ENCODE measurements around the gene ADGRD1. TPM values are rescaled to one million over a fixed set of nuclear protein-coding genes. Genes with fewer than 3 reads are reported as not detected.

The ADGRD1 gene
- total RNA-seq, 1 experiment from 2014 or later, result 0.77 TPM

DNA sequence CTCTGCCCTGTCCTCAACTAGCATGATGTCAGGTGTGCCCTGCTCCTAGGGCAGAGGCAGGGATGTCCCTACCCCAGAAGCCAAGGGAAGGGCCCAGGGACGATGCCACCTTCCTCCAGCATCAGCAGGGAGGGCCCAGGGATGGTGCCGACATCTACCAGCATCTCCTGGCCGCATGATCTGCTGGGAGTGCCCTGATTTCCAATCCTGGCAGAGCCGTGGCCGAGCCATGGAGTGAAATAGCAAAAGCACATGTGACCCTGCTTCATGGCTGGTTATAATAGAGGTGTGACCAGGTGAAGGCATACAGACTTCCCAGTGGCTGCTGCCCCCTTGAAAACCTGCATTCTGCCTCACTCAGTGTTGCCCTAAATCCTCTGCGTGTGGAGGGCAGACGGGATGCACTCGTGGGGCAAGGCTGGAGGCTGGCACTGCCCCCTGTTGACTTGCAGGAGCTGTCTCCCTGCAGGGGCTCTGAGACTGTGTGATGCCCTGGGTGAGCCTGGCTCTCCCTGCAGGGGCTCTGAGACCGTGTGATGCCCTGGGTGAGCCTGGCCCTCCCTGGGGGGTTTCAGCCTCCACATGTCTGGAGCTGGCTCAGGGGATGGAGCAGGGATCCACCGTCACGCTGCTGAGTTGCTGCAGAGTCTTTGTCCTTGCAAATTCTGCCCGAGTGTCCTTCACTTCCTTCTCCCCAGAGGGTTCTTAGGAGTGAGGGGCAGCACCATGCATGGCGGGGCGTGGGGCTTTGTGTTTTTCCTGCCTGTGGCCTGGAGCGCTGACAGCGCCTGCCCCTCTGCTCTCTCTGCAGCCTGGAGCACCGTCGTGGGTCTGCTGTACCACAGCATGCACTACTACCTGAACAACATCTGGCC, 51.7 kb downstream of the ADGRD1 start:
- no peaks in the 10 kb centered on the region for H3K4me1 Mint-ChIP-seq
- peaks cover 10% of the 10 kb centered on the region for H3K9me3 Mint-ChIP-seq
- H3K4me3 Mint-ChIP-seq, result no peak overlapping the region
- TF ChIP-seq FOXP1 (CRISPR knock-in tag; IDR thresholded peaks at IDR 0.05; ENCODE audit: borderline replicate concordance) (no peak), MXD4 (CRISPR knock-in tag; IDR thresholded peaks at IDR 0.05; ENCODE audit: borderline replicate concordance) (no peak), RELA (CRISPR knock-in tag; IDR thresholded peaks at IDR 0.05; ENCODE audit: borderline replicate concordance) (no peak), NR3C1 (CRISPR knock-in tag; conservative IDR thresholded peaks at IDR 0.05; ENCODE audit: low read depth) (no peak), NR2C2 (CRISPR knock-in tag; IDR thresholded peaks at IDR 0.05) (no peak), CBFB (CRISPR knock-in tag; IDR thresholded peaks at IDR 0.05; ENCODE audit: low read depth) (no peak), EMX1 (CRISPR knock-in tag; IDR thresholded peaks at IDR 0.05) (no peak), HMGA2 (CRISPR knock-in tag; IDR thresholded peaks at IDR 0.05) (no peak), NFYB (CRISPR knock-in tag; conservative IDR thresholded peaks at IDR 0.05; ENCODE audit: low read depth) (no peak), ZNF416 (CRISPR knock-in tag; IDR thresholded peaks at IDR 0.05) (no peak), MYBL2 (CRISPR knock-in tag; IDR thresholded peaks at IDR 0.05) (no peak), CREB1 (CRISPR knock-in tag; IDR thresholded peaks at IDR 0.05) (no peak), ZBTB21 (CRISPR knock-in tag; IDR thresholded peaks at IDR 0.05; ENCODE audit: borderline replicate concordance) (no peak), FOXK1 (CRISPR knock-in tag; IDR thresholded peaks at IDR 0.05) (no peak), ZNF423 (CRISPR knock-in tag; IDR thresholded peaks at IDR 0.05) (no peak)
- TF ChIP-seq, protein P1, sequence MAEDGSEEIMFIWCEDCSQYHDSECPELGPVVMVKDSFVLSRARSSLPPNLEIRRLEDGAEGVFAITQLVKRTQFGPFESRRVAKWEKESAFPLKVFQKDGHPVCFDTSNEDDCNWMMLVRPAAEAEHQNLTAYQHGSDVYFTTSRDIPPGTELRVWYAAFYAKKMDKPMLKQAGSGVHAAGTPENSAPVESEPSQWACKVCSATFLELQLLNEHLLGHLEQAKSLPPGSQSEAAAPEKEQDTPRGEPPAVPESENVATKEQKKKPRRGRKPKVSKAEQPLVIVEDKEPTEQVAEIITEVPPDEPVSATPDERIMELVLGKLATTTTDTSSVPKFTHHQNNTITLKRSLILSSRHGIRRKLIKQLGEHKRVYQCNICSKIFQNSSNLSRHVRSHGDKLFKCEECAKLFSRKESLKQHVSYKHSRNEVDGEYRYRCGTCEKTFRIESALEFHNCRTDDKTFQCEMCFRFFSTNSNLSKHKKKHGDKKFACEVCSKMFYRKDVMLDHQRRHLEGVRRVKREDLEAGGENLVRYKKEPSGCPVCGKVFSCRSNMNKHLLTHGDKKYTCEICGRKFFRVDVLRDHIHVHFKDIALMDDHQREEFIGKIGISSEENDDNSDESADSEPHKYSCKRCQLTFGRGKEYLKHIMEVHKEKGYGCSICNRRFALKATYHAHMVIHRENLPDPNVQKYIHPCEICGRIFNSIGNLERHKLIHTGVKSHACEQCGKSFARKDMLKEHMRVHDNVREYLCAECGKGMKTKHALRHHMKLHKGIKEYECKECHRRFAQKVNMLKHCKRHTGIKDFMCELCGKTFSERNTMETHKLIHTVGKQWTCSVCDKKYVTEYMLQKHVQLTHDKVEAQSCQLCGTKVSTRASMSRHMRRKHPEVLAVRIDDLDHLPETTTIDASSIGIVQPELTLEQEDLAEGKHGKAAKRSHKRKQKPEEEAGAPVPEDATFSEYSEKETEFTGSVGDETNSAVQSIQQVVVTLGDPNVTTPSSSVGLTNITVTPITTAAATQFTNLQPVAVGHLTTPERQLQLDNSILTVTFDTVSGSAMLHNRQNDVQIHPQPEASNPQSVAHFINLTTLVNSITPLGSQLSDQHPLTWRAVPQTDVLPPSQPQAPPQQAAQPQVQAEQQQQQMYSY (CRISPR knock-in tag; IDR thresholded peaks at IDR 0.05), result no peak
- TF ChIP-seq, protein P2, sequence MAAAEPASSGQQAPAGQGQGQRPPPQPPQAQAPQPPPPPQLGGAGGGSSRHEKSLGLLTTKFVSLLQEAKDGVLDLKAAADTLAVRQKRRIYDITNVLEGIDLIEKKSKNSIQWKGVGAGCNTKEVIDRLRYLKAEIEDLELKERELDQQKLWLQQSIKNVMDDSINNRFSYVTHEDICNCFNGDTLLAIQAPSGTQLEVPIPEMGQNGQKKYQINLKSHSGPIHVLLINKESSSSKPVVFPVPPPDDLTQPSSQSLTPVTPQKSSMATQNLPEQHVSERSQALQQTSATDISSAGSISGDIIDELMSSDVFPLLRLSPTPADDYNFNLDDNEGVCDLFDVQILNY (CRISPR knock-in tag; IDR thresholded peaks at IDR 0.05), result no peak
- TF ChIP-seq, protein P3, sequence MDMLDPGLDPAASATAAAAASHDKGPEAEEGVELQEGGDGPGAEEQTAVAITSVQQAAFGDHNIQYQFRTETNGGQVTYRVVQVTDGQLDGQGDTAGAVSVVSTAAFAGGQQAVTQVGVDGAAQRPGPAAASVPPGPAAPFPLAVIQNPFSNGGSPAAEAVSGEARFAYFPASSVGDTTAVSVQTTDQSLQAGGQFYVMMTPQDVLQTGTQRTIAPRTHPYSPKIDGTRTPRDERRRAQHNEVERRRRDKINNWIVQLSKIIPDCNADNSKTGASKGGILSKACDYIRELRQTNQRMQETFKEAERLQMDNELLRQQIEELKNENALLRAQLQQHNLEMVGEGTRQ (CRISPR knock-in tag; IDR thresholded peaks at IDR 0.05), result no peak
- TF ChIP-seq, protein P4, sequence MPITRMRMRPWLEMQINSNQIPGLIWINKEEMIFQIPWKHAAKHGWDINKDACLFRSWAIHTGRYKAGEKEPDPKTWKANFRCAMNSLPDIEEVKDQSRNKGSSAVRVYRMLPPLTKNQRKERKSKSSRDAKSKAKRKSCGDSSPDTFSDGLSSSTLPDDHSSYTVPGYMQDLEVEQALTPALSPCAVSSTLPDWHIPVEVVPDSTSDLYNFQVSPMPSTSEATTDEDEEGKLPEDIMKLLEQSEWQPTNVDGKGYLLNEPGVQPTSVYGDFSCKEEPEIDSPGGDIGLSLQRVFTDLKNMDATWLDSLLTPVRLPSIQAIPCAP (CRISPR knock-in tag; IDR thresholded peaks at IDR 0.05), result no peak
- no peaks in the 10 kb centered on the region for H3K27me3 Mint-ChIP-seq (ENCODE audit: low read depth)
- CTCF ChIA-PET, result no interaction called here
- H3K27ac Mint-ChIP-seq, result no peak overlapping the region
- ATAC-seq (no peak), DNase-seq (ENCODE audit: low spot score) (no peak)
- POLR2A ChIA-PET, result no interaction called here
- 0 out of 2 replicates have a peak, but pooled peaks cover 7% of the 10 kb centered on the region for H3K36me3 Mint-ChIP-seq

DNA sequence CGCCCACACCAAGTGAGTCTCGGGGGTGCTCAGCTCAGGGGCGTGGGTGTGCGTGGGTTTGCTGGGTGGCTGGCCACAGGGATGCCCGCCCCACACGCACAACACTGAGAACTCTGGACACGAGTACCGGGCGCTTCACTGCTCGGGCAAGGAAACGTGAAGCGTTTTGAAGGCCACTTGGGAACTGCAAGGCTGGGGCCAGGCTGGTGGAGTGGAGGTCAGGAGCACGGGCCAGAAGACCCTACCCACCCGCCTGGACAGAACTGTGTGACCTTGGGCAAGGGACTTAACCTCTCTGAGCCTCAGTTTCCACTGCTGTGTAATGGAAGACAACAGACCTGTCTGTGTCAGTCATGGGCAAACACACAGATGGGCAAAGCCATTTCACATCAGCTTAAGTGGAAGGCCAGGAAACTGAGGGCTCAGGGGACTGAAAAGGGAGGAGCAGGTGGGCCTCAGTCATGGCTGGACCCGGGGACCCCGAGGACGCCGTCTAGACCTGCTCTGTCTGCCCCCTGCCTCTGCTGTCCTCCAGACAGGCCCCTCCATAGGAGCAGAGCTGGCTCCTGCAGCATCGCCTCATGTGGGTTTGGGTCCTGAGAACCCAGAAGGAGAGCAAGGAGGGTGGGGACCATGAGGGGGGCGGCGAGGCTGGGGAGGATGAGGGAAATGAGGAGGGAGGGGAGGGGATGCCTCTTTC, 52.5 kb downstream of the ADGRD1 start:
- H3K9me3 Mint-ChIP-seq, result peaks cover 4% of the 10 kb centered on the region
- 0 out of 2 replicates have a peak, but pooled peaks cover 3% of the 10 kb centered on the region for H3K36me3 Mint-ChIP-seq
- ATAC-seq, result no peak
- no peaks in the 10 kb centered on the region for H3K4me1 Mint-ChIP-seq
- H3K27me3 Mint-ChIP-seq (ENCODE audit: low read depth), result no peaks in the 10 kb centered on the region
- ChIA-PET CTCF (no interaction called here), POLR2A (no interaction called here)
- H3K27ac Mint-ChIP-seq, result no peak overlapping the region
- no peak overlapping the region for H3K4me3 Mint-ChIP-seq
- no peak for DNase-seq (ENCODE audit: low spot score)
- no peak for TF ChIP-seq GTF2I (CRISPR knock-in tag; conservative IDR thresholded peaks at IDR 0.05)
- no peak for TF ChIP-seq TP53 (CRISPR knock-in tag; IDR thresholded peaks at IDR 0.05)
- TF ChIP-seq, protein P5, sequence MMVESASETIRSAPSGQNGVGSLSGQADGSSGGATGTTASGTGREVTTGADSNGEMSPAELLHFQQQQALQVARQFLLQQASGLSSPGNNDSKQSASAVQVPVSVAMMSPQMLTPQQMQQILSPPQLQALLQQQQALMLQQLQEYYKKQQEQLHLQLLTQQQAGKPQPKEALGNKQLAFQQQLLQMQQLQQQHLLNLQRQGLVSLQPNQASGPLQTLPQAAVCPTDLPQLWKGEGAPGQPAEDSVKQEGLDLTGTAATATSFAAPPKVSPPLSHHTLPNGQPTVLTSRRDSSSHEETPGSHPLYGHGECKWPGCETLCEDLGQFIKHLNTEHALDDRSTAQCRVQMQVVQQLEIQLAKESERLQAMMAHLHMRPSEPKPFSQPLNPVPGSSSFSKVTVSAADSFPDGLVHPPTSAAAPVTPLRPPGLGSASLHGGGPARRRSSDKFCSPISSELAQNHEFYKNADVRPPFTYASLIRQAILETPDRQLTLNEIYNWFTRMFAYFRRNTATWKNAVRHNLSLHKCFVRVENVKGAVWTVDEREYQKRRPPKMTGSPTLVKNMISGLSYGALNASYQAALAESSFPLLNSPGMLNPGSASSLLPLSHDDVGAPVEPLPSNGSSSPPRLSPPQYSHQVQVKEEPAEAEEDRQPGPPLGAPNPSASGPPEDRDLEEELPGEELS (CRISPR knock-in tag; IDR thresholded peaks at IDR 0.05), result no peak
- TF ChIP-seq NR2C2 (CRISPR knock-in tag; IDR thresholded peaks at IDR 0.05), result no peak
- TF ChIP-seq GRHL2 (CRISPR knock-in tag; IDR thresholded peaks at IDR 0.05; ENCODE audit: insufficient replicate concordance, severe bottlenecking), result no peak
- TF ChIP-seq PRRX2 (CRISPR knock-in tag; IDR thresholded peaks at IDR 0.05), result no peak
- TF ChIP-seq RELA (CRISPR knock-in tag; IDR thresholded peaks at IDR 0.05; ENCODE audit: borderline replicate concordance), result no peak
- no peak for TF ChIP-seq ZNF317 (CRISPR knock-in tag; IDR thresholded peaks at IDR 0.05; ENCODE audit: borderline replicate concordance, low read depth)
- TF ChIP-seq, protein P6, sequence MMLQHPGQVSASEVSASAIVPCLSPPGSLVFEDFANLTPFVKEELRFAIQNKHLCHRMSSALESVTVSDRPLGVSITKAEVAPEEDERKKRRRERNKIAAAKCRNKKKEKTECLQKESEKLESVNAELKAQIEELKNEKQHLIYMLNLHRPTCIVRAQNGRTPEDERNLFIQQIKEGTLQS (CRISPR knock-in tag; conservative IDR thresholded peaks at IDR 0.05), result no peak

Data from WTC11 (cell line).